CD4-positive, alpha-beta T cell treated with Interleukin-15 for 4 hours (primary cell): Measurements from ENCODE around the gene CCDC178.
"Not testable (repeated sequence)": the region's sequence is repeated elsewhere in the genome, so short reads cannot be mapped to it uniquely, and the experiment has no call there.

Experiments
- DNase-seq: peaks from one replicate; pipeline ENCODE4 v3.0.0-alpha.2; 2020; ENCODE audit warnings: low spot score

The CCDC178 gene

GRCh38 chr18:33210575-33211189, 229.8 kb downstream of the CCDC178 start:
- DNase-seq: no peak

DNA sequence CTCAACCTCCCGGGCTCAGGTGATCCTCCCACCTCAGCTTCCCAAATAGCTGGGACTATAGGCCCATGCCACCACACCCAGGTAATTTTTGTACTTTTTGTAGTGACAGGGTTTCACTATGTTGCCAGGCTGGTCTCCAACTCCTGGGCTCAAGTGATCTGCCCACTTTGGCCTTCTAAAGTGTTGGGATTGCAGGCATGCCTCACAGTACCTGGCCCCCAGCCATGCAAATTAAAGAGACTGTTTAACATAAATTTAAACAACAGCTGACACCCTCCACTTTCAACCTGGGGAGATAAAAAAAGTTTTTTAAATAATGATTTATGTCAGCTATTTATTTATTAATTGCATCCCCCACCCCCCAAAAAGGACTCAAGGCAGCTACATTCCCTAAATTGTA, 234.7 kb downstream of the CCDC178 start:
- no peak for DNase-seq

GRCh38 chr18:33201509-33201926, 239.0 kb downstream of the CCDC178 start:
- no peak for DNase-seq

- no peak for DNase-seq
These were observed 244.7 kb downstream of the CCDC178 start for GRCh38 chr18:33195795-33196194.

- no peak for DNase-seq
These were observed 245.7 kb downstream of the CCDC178 start for GRCh38 chr18:33194793-33195192.

GRCh38 chr18:33184958-33185357, 255.6 kb downstream of the CCDC178 start:
- no peak for DNase-seq

GRCh38 chr18:33184175-33184574, 256.3 kb downstream of the CCDC178 start:
- DNase-seq: no peak

DNA sequence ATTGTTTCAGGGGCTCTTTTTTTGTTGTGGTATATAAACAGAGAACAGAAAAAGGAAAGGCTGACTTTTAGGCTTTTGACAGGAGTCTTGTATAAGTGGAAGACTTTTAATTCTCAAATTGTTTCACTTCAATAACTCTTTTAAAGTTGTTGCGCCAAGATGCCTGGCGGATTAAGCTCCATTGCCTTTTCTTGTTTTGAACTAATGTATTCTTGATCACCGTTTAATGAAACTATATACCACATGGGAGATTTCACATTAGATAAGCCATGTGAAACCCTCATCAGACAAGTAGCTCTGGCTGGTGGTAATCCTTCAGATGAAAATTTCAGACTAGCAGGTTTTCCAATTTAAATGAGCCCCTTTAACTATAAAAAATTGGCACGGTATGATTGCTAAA, 257.4 kb downstream of the CCDC178 start:
- no peak for DNase-seq

- DNase-seq: no peak
These were observed 259.5 kb downstream of the CCDC178 start for GRCh38 chr18:33181016-33181415.

DNA sequence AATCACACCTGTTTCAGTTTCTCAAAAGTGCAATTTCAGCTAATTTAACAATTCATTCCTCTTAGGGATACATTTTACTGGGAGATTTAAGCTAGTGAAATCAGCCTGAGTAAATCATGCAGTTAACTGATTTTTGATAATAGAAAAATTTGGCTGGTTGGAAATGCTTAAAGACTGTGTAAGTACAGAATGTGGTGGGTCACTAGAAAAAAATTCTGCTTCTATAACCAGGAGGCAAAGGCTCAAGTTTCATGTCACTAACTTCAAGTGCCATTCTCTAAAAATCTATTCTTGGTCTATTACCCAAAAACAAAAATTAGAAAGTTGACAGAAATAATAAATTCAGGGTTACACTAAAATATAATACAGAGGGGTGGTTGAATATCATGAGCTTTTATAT, 271.3 kb downstream of the CCDC178 start:
- no peak for DNase-seq

- DNase-seq: not testable (repeated sequence)
These were observed 276.4 kb downstream of the CCDC178 start for GRCh38 chr18:33164121-33164520.

DNA sequence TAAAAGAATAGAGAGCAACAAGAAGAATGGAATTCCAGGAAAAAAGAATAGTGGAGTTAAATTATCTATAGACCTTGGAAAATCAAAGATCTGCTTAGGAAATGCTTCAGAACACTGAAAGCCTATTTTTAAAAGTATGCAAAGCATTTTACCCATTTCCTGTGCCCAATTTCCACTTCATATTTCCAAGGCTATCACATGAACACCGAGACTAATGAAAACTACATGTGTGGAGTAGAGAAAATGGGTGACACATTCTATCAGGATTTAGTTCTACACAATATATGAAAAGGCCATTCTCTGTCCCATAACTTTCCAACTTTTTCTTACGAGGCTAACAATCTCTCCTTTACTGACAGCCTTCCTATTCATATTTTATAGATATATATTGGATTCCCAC, 279.4 kb downstream of the CCDC178 start:
- no peak for DNase-seq

GRCh38 chr18:33159151-33159550, 281.4 kb downstream of the CCDC178 start:
- no peak for DNase-seq

DNA sequence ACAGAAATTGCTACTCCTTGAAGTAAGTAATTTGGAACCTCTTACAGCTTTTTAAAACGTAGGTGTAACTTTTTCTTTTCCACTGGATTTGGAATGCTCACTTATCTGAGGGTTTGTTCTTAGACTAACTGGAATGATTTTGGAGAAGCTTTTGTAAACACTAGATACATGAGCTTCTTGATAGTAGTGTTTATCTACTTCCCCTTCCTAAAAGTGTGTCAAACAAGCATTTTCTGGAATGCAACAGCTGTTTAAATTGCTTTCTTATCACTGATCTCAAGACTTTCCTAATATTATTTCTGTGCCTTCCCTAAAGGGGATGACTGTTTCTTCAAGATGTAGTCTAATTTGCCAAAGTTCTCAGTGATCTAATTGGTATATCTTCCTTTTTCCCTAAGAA, 282.6 kb downstream of the CCDC178 start:
- no peak for DNase-seq

DNA sequence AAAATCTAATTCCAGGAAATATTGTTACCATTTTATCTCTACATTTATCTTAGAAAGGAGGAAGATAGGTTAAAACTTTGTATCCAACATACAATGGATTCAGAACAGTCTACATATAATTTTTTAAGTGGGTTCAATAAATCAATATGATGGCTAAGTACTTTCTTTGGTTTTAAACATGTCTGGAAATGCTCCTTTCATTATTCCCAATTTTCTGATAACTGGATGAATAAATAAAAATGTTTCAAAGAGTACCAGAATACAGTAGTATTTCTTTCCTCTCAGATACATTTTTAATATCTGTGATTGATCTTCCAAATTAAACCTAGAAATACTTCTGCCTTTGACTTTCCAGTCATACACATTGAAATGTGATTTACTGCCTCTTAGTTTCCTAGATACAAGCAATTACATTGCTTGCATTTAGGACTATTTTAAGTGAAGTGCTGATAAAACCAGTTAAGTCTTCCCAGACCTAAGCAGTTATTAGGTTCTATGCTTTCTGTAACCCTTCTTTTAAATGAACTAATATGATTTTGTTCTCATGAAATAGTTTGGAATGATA, 283.5 kb downstream of the CCDC178 start:
- no peak for DNase-seq

- no peak for DNase-seq
These were observed 286.5 kb downstream of the CCDC178 start for GRCh38 chr18:33154049-33154448.

- no peak for DNase-seq
These were observed 288.1 kb downstream of the CCDC178 start for GRCh38 chr18:33152376-33152775.

GRCh38 chr18:33147811-33148210, 292.7 kb downstream of the CCDC178 start:
- DNase-seq: not testable (repeated sequence)

DNA sequence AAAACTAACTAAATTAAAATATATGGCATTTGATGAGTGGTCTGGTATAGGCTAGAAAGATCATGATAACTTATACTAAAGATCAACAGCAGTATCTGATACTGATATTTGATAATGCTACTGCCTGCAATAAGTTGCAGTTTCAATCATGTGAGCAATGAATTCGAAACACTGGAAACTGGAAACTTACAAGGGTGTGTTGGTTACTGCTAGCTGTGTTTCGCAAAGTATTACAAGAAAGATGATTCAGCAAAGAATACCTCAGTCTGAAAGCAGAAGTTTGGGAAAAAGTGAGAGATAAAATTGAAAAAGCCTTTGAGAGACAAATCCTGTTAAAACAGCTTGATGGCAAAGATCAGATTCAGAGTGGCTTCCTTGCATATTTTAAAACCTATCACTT, 294.5 kb downstream of the CCDC178 start:
- no peak for DNase-seq

DNA sequence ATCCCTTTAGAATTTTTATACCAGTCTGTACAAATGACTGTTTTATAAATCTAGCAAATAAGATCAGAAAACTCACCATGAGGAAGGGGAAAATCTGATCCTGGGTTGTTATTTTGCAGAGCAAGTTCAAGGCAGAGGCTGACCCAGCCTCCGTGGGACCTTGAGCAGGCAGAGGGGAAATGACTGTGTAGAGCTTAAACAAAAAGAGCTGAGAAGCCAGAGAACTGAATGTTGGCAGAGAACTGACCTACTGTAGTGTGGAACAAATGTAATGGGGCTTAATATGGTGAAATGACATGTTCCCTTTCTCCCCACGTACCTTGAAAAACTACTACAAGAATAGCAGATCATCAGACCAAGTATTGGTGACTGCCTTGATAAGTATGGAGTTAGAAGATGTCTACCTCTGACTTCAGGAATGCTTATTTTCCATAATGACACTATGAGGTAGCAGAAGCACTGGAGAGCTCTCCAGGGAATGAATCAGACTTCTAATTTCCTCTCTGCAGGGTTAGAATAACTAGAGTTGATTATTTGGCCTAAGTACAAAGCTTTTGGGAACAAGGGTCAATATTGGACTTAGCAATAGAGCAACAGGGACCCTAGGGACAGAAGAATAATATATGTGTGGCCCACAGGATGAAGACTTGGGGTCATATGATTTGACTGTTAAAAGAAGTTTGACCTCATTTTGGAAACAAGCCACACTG, 304.4 kb downstream of the CCDC178 start:
- no peak for DNase-seq

GRCh38 chr18:33132657-33133056, 307.9 kb downstream of the CCDC178 start:
- no peak for DNase-seq

DNA sequence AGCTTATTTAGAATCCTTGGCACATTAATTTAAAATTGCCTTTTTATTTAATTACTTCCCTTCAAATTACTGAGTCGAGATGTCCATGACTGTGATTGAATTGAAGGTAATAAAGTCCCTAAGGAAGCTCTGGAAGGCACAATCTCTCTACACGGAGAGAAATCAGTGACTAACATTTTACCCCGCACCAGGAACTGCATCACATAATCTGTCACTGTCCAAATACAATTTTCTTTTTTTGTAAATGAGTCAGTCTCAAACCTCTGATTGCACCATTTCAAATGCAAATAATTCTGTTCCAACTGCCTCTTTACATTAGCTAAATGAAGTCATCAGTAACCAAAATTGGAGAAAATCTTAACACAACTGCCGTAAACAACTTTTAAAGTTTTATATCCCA, 311.9 kb downstream of the CCDC178 start:
- no peak for DNase-seq

GRCh38 chr18:33123862-33124518, 316.5 kb downstream of the CCDC178 start:
- DNase-seq: no peak
